GM23338 (cell line): ENCODE results near the gene ABCA6. TPM values are rescaled to one million over a fixed set of nuclear protein-coding genes. Genes with fewer than 3 reads are reported as not detected.

ENCODE experiments used
- CREB1 ChIP-seq: fragments of 250-450 bp; sonication (Bioruptor Pico); IDR thresholded peaks from 2 replicates; pipeline ENCODE4 v1.5.0; 2020; ENCODE audit warnings: low read depth, mild to moderate bottlenecking, moderate library complexity
- EZH2phosphoT487 ChIP-seq: fragments of 200-600 bp; sonication (generic); IDR thresholded peaks from one replicate; pipeline ENCODE4 v1.8.1; 2018; ENCODE audit warnings: antibody characterized with exemption; ENCODE audit not compliant: unreplicated experiment
- JUNB ChIP-seq: IDR thresholded peaks from one replicate; pipeline ENCODE4 v1.6.1; 2016; ENCODE audit warnings: antibody characterized with exemption; ENCODE audit not compliant: unreplicated experiment
- POLR2AphosphoS5 ChIP-seq: IDR thresholded peaks from 2 replicates; pipeline ENCODE4 v1.6.1; 2016; ENCODE audit warnings: antibody characterized with exemption, low read depth
- ZNF331 ChIP-seq: fragments of 250-450 bp; sonication (Bioruptor Pico); IDR thresholded peaks from 2 replicates; pipeline ENCODE4 v1.5.0; 2020; ENCODE audit warnings: low read depth, mild to moderate bottlenecking, moderate library complexity
- polyA plus RNA-seq: library from polyadenylated mRNA; unstranded; fragments of >200 nt; fragmentation: Nextera tagmentation; extraction: Ambion mirVana; gene quantifications from 2 replicates; pipeline ENCODE4 v1.2.1, GENCODE V29; 2016
- total RNA-seq: library from RNA; depleted of rRNA; stranded (reverse); fragments of >200 nt; shearing (Covaris generic); gene quantifications from 2 replicates; pipeline ENCODE4 v1.2.3, GENCODE V29; 2014
- TF ChIP-seq, protein P1 (sequence below): fragments of 250-450 bp; sonication (Bioruptor Pico); IDR thresholded peaks from 2 replicates; pipeline ENCODE4 v1.5.0; 2020; ENCODE audit warnings: mild to moderate bottlenecking, moderate library complexity
- TF ChIP-seq, protein P2 (sequence below): IDR thresholded peaks from 2 replicates; pipeline ENCODE4 v1.6.1; 2016; ENCODE audit warnings: antibody characterized with exemption
- TF ChIP-seq, protein P3 (sequence below): IDR thresholded peaks from one replicate; pipeline ENCODE4 v1.6.1; 2018; ENCODE audit warnings: antibody characterized with exemption; ENCODE audit not compliant: unreplicated experiment

ABCA6 gene
- total and polyA plus RNA-seq, 2 experiments from 2014 or later = not detected

DNA sequence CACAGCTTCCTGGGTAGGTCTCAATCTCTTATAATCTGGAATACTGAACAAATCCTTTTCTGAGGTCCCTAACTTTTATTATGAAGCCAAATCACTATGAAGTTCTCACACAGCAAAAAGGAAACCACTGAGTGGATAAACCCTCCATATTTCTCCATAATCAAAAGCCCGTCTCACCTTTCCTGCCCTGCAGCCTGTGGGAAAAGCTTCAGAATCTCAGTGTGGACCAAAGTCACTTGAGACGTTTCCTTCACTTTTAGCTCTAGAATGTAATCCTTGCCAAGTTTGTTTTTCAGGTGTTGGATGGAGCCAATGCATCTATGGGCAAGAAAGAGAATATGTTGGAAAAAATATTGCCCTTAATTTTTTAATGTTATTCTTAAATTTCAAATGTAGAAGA is 59.0 kb downstream of the ABCA6 start (continued):
- TF ChIP-seq, protein P1, sequence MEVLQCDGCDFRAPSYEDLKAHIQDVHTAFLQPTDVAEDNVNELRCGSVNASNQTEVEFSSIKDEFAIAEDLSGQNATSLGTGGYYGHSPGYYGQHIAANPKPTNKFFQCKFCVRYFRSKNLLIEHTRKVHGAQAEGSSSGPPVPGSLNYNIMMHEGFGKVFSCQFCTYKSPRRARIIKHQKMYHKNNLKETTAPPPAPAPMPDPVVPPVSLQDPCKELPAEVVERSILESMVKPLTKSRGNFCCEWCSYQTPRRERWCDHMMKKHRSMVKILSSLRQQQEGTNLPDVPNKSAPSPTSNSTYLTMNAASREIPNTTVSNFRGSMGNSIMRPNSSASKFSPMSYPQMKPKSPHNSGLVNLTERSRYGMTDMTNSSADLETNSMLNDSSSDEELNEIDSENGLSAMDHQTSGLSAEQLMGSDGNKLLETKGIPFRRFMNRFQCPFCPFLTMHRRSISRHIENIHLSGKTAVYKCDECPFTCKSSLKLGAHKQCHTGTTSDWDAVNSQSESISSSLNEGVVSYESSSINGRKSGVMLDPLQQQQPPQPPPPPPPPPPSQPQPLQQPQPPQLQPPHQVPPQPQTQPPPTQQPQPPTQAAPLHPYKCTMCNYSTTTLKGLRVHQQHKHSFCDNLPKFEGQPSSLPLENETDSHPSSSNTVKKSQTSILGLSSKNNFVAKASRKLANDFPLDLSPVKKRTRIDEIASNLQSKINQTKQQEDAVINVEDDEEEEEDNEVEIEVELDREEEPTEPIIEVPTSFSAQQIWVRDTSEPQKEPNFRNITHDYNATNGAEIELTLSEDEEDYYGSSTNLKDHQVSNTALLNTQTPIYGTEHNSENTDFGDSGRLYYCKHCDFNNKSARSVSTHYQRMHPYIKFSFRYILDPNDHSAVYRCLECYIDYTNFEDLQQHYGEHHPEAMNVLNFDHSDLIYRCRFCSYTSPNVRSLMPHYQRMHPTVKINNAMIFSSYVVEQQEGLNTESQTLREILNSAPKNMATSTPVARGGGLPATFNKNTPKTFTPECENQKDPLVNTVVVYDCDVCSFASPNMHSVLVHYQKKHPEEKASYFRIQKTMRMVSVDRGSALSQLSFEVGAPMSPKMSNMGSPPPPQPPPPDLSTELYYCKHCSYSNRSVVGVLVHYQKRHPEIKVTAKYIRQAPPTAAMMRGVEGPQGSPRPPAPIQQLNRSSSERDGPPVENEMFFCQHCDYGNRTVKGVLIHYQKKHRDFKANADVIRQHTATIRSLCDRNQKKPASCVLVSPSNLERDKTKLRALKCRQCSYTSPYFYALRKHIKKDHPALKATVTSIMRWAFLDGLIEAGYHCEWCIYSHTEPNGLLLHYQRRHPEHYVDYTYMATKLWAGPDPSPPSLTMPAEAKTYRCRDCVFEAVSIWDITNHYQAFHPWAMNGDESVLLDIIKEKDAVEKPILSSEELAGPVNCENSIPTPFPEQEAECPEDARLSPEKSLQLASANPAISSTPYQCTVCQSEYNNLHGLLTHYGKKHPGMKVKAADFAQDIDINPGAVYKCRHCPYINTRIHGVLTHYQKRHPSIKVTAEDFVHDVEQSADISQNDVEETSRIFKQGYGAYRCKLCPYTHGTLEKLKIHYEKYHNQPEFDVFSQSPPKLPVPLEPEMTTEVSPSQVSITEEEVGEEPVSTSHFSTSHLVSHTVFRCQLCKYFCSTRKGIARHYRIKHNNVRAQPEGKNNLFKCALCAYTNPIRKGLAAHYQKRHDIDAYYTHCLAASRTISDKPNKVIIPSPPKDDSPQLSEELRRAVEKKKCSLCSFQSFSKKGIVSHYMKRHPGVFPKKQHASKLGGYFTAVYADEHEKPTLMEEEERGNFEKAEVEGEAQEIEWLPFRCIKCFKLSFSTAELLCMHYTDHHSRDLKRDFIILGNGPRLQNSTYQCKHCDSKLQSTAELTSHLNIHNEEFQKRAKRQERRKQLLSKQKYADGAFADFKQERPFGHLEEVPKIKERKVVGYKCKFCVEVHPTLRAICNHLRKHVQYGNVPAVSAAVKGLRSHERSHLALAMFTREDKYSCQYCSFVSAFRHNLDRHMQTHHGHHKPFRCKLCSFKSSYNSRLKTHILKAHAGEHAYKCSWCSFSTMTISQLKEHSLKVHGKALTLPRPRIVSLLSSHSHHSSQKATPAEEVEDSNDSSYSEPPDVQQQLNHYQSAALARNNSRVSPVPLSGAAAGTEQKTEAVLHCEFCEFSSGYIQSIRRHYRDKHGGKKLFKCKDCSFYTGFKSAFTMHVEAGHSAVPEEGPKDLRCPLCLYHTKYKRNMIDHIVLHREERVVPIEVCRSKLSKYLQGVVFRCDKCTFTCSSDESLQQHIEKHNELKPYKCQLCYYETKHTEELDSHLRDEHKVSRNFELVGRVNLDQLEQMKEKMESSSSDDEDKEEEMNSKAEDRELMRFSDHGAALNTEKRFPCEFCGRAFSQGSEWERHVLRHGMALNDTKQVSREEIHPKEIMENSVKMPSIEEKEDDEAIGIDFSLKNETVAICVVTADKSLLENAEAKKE (CRISPR knock-in tag) = no peak
- TF ChIP-seq, protein P2, sequence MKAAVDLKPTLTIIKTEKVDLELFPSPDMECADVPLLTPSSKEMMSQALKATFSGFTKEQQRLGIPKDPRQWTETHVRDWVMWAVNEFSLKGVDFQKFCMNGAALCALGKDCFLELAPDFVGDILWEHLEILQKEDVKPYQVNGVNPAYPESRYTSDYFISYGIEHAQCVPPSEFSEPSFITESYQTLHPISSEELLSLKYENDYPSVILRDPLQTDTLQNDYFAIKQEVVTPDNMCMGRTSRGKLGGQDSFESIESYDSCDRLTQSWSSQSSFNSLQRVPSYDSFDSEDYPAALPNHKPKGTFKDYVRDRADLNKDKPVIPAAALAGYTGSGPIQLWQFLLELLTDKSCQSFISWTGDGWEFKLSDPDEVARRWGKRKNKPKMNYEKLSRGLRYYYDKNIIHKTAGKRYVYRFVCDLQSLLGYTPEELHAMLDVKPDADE = no peak
- TF ChIP-seq POLR2AphosphoS5 = no peak
- no peak for TF ChIP-seq CREB1
- TF ChIP-seq JUNB = no peak
- TF ChIP-seq, protein P3, sequence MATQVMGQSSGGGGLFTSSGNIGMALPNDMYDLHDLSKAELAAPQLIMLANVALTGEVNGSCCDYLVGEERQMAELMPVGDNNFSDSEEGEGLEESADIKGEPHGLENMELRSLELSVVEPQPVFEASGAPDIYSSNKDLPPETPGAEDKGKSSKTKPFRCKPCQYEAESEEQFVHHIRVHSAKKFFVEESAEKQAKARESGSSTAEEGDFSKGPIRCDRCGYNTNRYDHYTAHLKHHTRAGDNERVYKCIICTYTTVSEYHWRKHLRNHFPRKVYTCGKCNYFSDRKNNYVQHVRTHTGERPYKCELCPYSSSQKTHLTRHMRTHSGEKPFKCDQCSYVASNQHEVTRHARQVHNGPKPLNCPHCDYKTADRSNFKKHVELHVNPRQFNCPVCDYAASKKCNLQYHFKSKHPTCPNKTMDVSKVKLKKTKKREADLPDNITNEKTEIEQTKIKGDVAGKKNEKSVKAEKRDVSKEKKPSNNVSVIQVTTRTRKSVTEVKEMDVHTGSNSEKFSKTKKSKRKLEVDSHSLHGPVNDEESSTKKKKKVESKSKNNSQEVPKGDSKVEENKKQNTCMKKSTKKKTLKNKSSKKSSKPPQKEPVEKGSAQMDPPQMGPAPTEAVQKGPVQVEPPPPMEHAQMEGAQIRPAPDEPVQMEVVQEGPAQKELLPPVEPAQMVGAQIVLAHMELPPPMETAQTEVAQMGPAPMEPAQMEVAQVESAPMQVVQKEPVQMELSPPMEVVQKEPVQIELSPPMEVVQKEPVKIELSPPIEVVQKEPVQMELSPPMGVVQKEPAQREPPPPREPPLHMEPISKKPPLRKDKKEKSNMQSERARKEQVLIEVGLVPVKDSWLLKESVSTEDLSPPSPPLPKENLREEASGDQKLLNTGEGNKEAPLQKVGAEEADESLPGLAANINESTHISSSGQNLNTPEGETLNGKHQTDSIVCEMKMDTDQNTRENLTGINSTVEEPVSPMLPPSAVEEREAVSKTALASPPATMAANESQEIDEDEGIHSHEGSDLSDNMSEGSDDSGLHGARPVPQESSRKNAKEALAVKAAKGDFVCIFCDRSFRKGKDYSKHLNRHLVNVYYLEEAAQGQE = no peak
- TF ChIP-seq ZNF331 = no peak
- TF ChIP-seq EZH2phosphoT487 = no peak
